Neural cell (in vitro differentiated cells): ENCODE measurements around the gene EMCN. TPM values are rescaled to one million over a fixed set of nuclear protein-coding genes. Genes with fewer than 3 reads are reported as not detected.
A peak's percentile ranks its signal among the peaks of the same experiment; 100 is the strongest.

Experiments used
- H2AFZ ChIP-seq: fragments of 200-600, 300-800 bp; sonication (generic), shearing (Covaris generic); 2 replicates; pipeline ENCODE4 v1.6.0; 2014; ENCODE audit warnings: low read depth, mild to moderate bottlenecking, antibody characterized with exemption, low read length, moderate library complexity
- H3F3A ChIP-seq: fragments of 200-600 bp; shearing (Covaris generic); 2 replicates; pipeline ENCODE4 v1.6.1; 2016; ENCODE audit warnings: mild to moderate bottlenecking, moderate library complexity, mixed read lengths, antibody characterized with exemption, low read length; ENCODE audit not compliant: insufficient read depth, poor library complexity, severe bottlenecking
- H3K27ac ChIP-seq: fragments of 200-600, 300-800 bp; sonication (generic), shearing (Covaris generic); 2 replicates; pipeline ENCODE4 v1.5.1; 2014; ENCODE audit warnings: mild to moderate bottlenecking, low read length, moderate library complexity
- H3K27me3 ChIP-seq: fragments of 300-800, 200-600 bp; sonication (generic), shearing (Covaris generic); 2 replicates; pipeline ENCODE4 v1.6.0; 2014; ENCODE audit warnings: mild to moderate bottlenecking, low read depth, low read length, moderate library complexity; ENCODE audit not compliant: insufficient read depth
- H3K36me3 ChIP-seq: fragments of 300-800, 200-600 bp; sonication (generic), shearing (Covaris generic); 2 replicates; pipeline ENCODE4 v1.5.1; 2014; ENCODE audit warnings: mild to moderate bottlenecking, antibody characterized with exemption, low read length, moderate library complexity; ENCODE audit not compliant: insufficient read depth
- H3K4me2 ChIP-seq: fragments of 300-800, 200-600 bp; sonication (generic), shearing (Covaris generic); 2 replicates; pipeline ENCODE4 v1.6.0; 2014; ENCODE audit warnings: mild to moderate bottlenecking, low read length
- H3K4me3 ChIP-seq: fragments of 300-800, 200-600 bp; sonication (generic), shearing (Covaris generic); 2 replicates; pipeline ENCODE4 v1.5.1; 2014; ENCODE audit warnings: mild to moderate bottlenecking, low read length, moderate library complexity
- H3K79me2 ChIP-seq: fragments of 200-600 bp; shearing (Covaris generic); replicated peaks from 2 replicates; pipeline ENCODE4 v1.6.0; 2014; ENCODE audit warnings: mild to moderate bottlenecking, low read length, moderate library complexity; ENCODE audit not compliant: insufficient read depth
- H3K9ac ChIP-seq: fragments of 300-800, 200-600 bp; sonication (generic), shearing (Covaris generic); 2 replicates; pipeline ENCODE4 v1.6.1; 2016; ENCODE audit warnings: mild to moderate bottlenecking, low read length, mixed read lengths
- H3K9me2 ChIP-seq: fragments of 200-600 bp; shearing (Covaris generic); 2 replicates; pipeline ENCODE4 v1.6.1; 2016; ENCODE audit warnings: mild to moderate bottlenecking, low read length, mixed read lengths; ENCODE audit not compliant: insufficient read depth
- H3K9me3 ChIP-seq: fragments of 200-600, 300-800 bp; sonication (generic), shearing (Covaris generic); 2 replicates; pipeline ENCODE4 v1.6.1; 2016; ENCODE audit warnings: mild to moderate bottlenecking, mixed run types, low read length, moderate library complexity, mixed read lengths
- H4K20me1 ChIP-seq: fragments of 200-600 bp; shearing (Covaris generic); 2 replicates; pipeline ENCODE4 v1.6.1; 2016; ENCODE audit warnings: mild to moderate bottlenecking, mixed run types; ENCODE audit not compliant: insufficient read depth
- CTCF ChIP-seq: fragments of 450-650 bp; IDR thresholded peaks from 2 replicates; pipeline ENCODE4 v1.5.1; 2014; ENCODE audit warnings: antibody characterized with exemption, mild to moderate bottlenecking, moderate library complexity; ENCODE audit not compliant: poor library complexity, severe bottlenecking
- EP300 ChIP-seq: fragments of 450-650 bp; conservative IDR thresholded peaks from 2 replicates; pipeline ENCODE4 v1.6.1; 2014; ENCODE audit warnings: antibody characterized with exemption, mild to moderate bottlenecking, moderate library complexity; ENCODE audit not compliant: poor library complexity, severe bottlenecking
- EZH2 ChIP-seq: fragments of 200-600, 300-800 bp; shearing (Covaris generic), sonication (generic); IDR thresholded peaks from 2 replicates; pipeline ENCODE4 v1.6.1; 2014; ENCODE audit warnings: antibody characterized with exemption, low read length, borderline replicate concordance, mild to moderate bottlenecking; ENCODE audit not compliant: insufficient read depth, poor library complexity, severe bottlenecking
- MXI1 ChIP-seq: fragments of 450-650 bp; conservative IDR thresholded peaks from 2 replicates; pipeline ENCODE4 v1.6.1; 2014; ENCODE audit warnings: antibody characterized with exemption, mild to moderate bottlenecking; ENCODE audit not compliant: poor library complexity, severe bottlenecking
- POLR2AphosphoS5 ChIP-seq: IDR thresholded peaks from 2 replicates; pipeline ENCODE4 v1.6.1; 2012
- RAD21 ChIP-seq: fragments of 450-650 bp; conservative IDR thresholded peaks from 2 replicates; pipeline ENCODE4 v1.6.1; 2014; ENCODE audit warnings: antibody characterized with exemption, mild to moderate bottlenecking, moderate library complexity
- SMC3 ChIP-seq: fragments of 450-650 bp; conservative IDR thresholded peaks from 2 replicates; pipeline ENCODE4 v1.6.1; 2014; ENCODE audit warnings: antibody characterized with exemption, mild to moderate bottlenecking, moderate library complexity; ENCODE audit not compliant: poor library complexity
- TAF1 ChIP-seq: IDR thresholded peaks from 2 replicates; pipeline ENCODE4 v1.6.1; 2012; ENCODE audit warnings: low read depth
- polyA plus RNA-seq: library from polyadenylated mRNA; depleted of rRNA; stranded (reverse); fragments of >200 nt; gene quantifications from 2 replicates; pipeline ENCODE4 v1.2.3, GENCODE V29; 2014
- TF ChIP-seq, protein P1 (sequence below): IDR thresholded peaks from 2 replicates; pipeline ENCODE4 v1.6.1; 2012; ENCODE audit warnings: borderline replicate concordance

The EMCN gene
- polyA plus RNA-seq, 1 donor from 2014 or later = 0.77 TPM

DNA sequence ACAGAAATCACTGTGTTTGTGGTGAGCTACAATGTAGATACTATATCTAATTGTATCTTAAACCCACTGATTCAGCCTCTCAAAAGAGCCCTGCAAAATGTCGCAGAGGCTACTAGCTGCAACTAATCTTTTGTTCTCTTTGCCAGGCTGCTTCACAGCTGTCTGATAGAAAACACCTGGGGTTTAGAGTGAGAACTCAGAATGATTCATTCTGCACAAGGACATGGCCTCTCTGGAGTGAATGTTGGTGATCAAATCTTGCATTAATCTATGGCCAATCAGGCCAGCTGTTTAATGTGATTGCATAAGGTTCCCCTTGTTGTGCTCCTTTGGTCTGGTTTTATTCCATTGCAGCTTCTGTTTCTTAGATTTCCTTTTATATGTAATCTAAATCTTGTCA lies 100.3 kb downstream of the EMCN start:
- no peaks in the 10 kb centered on the region for H3K27me3 ChIP-seq

GRCh38 chr4:100414016-100414790 lies 103.6 kb downstream of the EMCN start:
- H3K79me2 ChIP-seq = no peaks in the 10 kb centered on the region
- H3K27me3 ChIP-seq = no peaks in the 10 kb centered on the region
- no peak overlapping the region for H3K9ac ChIP-seq
- no peaks in the 10 kb centered on the region for H3F3A ChIP-seq
- no peak overlapping the region for H2AFZ ChIP-seq
- no peak overlapping the region for H3K27ac ChIP-seq
- H3K9me2 ChIP-seq = no peaks in the 10 kb centered on the region
- H3K4me3 ChIP-seq = no peak overlapping the region
- no peaks in the 10 kb centered on the region for H3K9me3 ChIP-seq
- TF ChIP-seq POLR2AphosphoS5 (no peak), SMC3 (no peak), EZH2 (no peak), TAF1 (no peak), MXI1 (no peak), CTCF (no peak), EP300 (no peak), RAD21 (no peak)
- TF ChIP-seq, protein P1, sequence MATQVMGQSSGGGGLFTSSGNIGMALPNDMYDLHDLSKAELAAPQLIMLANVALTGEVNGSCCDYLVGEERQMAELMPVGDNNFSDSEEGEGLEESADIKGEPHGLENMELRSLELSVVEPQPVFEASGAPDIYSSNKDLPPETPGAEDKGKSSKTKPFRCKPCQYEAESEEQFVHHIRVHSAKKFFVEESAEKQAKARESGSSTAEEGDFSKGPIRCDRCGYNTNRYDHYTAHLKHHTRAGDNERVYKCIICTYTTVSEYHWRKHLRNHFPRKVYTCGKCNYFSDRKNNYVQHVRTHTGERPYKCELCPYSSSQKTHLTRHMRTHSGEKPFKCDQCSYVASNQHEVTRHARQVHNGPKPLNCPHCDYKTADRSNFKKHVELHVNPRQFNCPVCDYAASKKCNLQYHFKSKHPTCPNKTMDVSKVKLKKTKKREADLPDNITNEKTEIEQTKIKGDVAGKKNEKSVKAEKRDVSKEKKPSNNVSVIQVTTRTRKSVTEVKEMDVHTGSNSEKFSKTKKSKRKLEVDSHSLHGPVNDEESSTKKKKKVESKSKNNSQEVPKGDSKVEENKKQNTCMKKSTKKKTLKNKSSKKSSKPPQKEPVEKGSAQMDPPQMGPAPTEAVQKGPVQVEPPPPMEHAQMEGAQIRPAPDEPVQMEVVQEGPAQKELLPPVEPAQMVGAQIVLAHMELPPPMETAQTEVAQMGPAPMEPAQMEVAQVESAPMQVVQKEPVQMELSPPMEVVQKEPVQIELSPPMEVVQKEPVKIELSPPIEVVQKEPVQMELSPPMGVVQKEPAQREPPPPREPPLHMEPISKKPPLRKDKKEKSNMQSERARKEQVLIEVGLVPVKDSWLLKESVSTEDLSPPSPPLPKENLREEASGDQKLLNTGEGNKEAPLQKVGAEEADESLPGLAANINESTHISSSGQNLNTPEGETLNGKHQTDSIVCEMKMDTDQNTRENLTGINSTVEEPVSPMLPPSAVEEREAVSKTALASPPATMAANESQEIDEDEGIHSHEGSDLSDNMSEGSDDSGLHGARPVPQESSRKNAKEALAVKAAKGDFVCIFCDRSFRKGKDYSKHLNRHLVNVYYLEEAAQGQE = no peak
- H3K4me2 ChIP-seq = no peak overlapping the region
- H4K20me1 ChIP-seq = no peaks in the 10 kb centered on the region
- no peaks in the 10 kb centered on the region for H3K36me3 ChIP-seq

More for the DNA sequence above, 100.3 kb downstream of the EMCN start:
- H3K9me3 ChIP-seq = no peaks in the 10 kb centered on the region
- no peaks in the 10 kb centered on the region for H3K79me2 ChIP-seq
- no peaks in the 10 kb centered on the region for H4K20me1 ChIP-seq
- H3K4me3 ChIP-seq = no peak overlapping the region
- TF ChIP-seq CTCF = no peak
- TF ChIP-seq MXI1 = no peak
- no peaks in the 10 kb centered on the region for H3F3A ChIP-seq
- no peak overlapping the region for H3K9ac ChIP-seq
- no peaks in the 10 kb centered on the region for H3K36me3 ChIP-seq
- no peak overlapping the region for H3K4me2 ChIP-seq
- no peaks in the 10 kb centered on the region for H3K9me2 ChIP-seq
- no peak overlapping the region for H3K27ac ChIP-seq
- peak overlapping the region; percentile 41 for H2AFZ ChIP-seq
